Psoas muscle (tissue), 8 donors: ENCODE data around the gene GARS1. TPM values are rescaled to one million over a fixed set of nuclear protein-coding genes. Genes with fewer than 3 reads are reported as not detected.
"Not testable (repeated sequence)": the region's sequence is repeated elsewhere in the genome, so short reads cannot be mapped to it uniquely, and the experiment has no call there.

ENCODE experiments used
- ATAC-seq, 4 donors: fragments of 200-7000 bp; cut with Tn5 transposase; one replicate each; pipeline ENCODE4 v1.9.1; 2020; ENCODE audit warnings: moderate library complexity in 3 of 4, mild to moderate bottlenecking in 2 of 4
- DNase-seq, 2 donors: peaks; one replicate each; pipeline ENCODE4 v3.0.0-alpha.2; 2020
- H3K27ac ChIP-seq: fragments of 200-600 bp; one replicate; pipeline ENCODE4 v1.8.0; 2022
- H3K27me3 ChIP-seq, 3 donors: fragments of 200-600 bp in 1 of 3; one replicate each; pipeline versions ENCODE4 v1.6.1 to v1.8.0; 2013 to 2022; ENCODE audit warnings: low read length in 2 of 3, mild to moderate bottlenecking in 2 of 3, moderate library complexity in 1 of 3; ENCODE audit not compliant: insufficient read depth in 3 of 3
- H3K36me3 ChIP-seq, 2 donors: fragments of 200-600 bp in 1 of 2; one replicate each; pipeline versions ENCODE4 v1.6.1 to v1.8.0; 2013 to 2022; ENCODE audit warnings: low read depth in 1 of 2, mild to moderate bottlenecking in 1 of 2, moderate library complexity in 1 of 2; ENCODE audit not compliant: insufficient read depth in 1 of 2
- H3K4me1 ChIP-seq: fragments of 200-600 bp; one replicate; pipeline ENCODE4 v1.8.0; 2022
- H3K4me3 ChIP-seq: fragments of 200-600 bp; one replicate; pipeline ENCODE4 v1.8.0; 2022; ENCODE audit warnings: mild to moderate bottlenecking
- H3K9me3 ChIP-seq: fragments of 200-600 bp; one replicate; pipeline ENCODE4 v1.8.0; 2022
- WGBS, 3 donors: extraction: QIAGEN DNeasy Blood & Tissue Kit; methylation state at CpG; one replicate each; pipeline versions ENCODE4 v1.1.6 to v1.1.7; 2013; 5-methylcytosine and 5-hydroxymethylcytosine counted together
- intact Hi-C, 2 donors: fragments of 100-400 bp; cut with DNase I; formaldehyde crosslinking; loops; one replicate each; pipeline versions ENCODE4 v1.11.0 to v1.14.2; 2022
- polyA plus RNA-seq, 3 donors: library from polyadenylated mRNA; stranded (reverse); fragments of 200-250 nt; gene quantifications; one replicate each; pipeline ENCODE4 v1.2.3, GENCODE V29; 2013
- total RNA-seq, 4 donors: library from RNA; stranded (reverse); fragmentation: NEBNext Ultra II Directional in 2 of 4; extraction: Animal tissue kit (Norgen Biotek cat#: 25700) in 2 of 4; gene quantifications; one replicate each; pipeline versions ENCODE4 v1.2.1 to v1.2.4, GENCODE V29; 2021 to 2023
- TF ChIP-seq, protein P1 (sequence below): fragments of 200-600 bp; IDR thresholded peaks from one replicate; pipeline ENCODE4 v1.8.0; 2022; ENCODE audit warnings: antibody characterized with exemption
- donor health status: healthy with polysubstance abuse.
- donor health status: DM: no; HTN: no; CAD: no; lungs with moderate emphysema.
- donor health status: Bipolar disorder and iron deficiency.
- donor health status: healthy.
- donor health status: DM: yes; HTN: yes; CAD: no.
- donor health status: DM: no; HTN: no; CAD: no.
- donor health status: DM: no; HTN: no; CAD: no.
- donor health status: DM: yes; HTN: yes; CAD: no.

Gene GARS1
- total and polyA plus RNA-seq, 7 donors, result 44.5 to 146 (median 65.5) TPM

DNA sequence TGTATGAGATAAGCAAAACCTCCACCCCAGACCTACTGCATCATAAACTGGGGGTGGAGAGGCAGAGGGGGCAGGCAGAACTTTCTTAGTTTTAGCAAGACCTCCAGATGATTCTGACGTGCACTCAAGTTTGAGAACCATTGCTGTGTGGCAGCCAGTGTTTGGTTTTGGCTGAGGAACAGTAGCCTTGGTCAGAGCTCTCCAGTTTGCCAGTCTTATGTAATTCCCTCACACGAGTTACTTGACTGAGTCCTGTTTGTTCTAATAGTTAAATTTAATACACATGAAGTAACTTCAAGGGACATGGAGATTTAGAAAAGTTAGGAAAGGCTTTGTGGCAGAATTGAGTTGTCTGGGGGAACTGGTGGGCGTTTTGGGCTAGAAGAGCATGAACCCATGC is 38.5 kb downstream of the GARS1 start:
- Histone ChIP-seq H3K4me1 (no peaks in the 10 kb centered on the region), H3K36me3 (peaks cover 22 to 78% of the 10 kb centered on the region in 2 donors), H3K4me3 (no peak overlapping the region), H3K27me3 (no peaks in the 10 kb centered on the region), H3K27ac (no peak overlapping the region), H3K9me3 (no peaks in the 10 kb centered on the region)
- intact Hi-C loops, result no loop called here
- no peak for DNase-seq
- 60 to 86% (median 72%) methylated on average over 3 of the region's 3 CpGs for WGBS, 3 donors
- TF ChIP-seq, protein P1, sequence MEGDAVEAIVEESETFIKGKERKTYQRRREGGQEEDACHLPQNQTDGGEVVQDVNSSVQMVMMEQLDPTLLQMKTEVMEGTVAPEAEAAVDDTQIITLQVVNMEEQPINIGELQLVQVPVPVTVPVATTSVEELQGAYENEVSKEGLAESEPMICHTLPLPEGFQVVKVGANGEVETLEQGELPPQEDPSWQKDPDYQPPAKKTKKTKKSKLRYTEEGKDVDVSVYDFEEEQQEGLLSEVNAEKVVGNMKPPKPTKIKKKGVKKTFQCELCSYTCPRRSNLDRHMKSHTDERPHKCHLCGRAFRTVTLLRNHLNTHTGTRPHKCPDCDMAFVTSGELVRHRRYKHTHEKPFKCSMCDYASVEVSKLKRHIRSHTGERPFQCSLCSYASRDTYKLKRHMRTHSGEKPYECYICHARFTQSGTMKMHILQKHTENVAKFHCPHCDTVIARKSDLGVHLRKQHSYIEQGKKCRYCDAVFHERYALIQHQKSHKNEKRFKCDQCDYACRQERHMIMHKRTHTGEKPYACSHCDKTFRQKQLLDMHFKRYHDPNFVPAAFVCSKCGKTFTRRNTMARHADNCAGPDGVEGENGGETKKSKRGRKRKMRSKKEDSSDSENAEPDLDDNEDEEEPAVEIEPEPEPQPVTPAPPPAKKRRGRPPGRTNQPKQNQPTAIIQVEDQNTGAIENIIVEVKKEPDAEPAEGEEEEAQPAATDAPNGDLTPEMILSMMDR, result no peak
- no peak for ATAC-seq

DNA sequence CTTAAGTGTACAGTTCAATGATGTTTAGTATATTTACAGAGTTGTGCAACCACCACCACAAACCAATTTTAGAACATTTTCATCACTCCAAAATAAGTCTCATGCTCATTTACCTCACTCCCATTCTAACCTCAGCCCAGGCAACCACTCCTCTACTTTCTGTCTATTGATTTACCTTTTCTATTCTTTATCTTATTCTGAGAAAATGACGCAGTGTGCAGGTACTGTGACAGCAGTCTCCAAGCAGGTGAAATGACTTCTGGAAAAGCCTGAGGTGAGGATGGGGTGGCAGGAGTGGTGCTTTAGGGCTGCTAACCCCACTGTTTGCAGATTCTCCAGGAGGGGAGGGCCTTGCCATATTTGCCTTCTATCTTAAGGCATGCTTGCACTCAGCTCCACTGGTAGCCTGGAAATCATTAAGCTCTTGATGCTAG is 39.5 kb downstream of the GARS1 start:
- intact Hi-C loops, result no loop called here
- ATAC-seq, result no peak
- Histone ChIP-seq H3K4me1 (no peaks in the 10 kb centered on the region), H3K27me3 (no peaks in the 10 kb centered on the region), H3K36me3 (peaks cover 19 to 68% of the 10 kb centered on the region in 2 donors), H3K9me3 (no peaks in the 10 kb centered on the region), H3K27ac (no peak overlapping the region), H3K4me3 (no peak overlapping the region)
- TF ChIP-seq, protein P1, result no peak
- DNase-seq, result no peak
- WGBS, 3 donors, result 92 to 97% (median 96%) methylated on average over 1 of the region's 1 CpG

DNA sequence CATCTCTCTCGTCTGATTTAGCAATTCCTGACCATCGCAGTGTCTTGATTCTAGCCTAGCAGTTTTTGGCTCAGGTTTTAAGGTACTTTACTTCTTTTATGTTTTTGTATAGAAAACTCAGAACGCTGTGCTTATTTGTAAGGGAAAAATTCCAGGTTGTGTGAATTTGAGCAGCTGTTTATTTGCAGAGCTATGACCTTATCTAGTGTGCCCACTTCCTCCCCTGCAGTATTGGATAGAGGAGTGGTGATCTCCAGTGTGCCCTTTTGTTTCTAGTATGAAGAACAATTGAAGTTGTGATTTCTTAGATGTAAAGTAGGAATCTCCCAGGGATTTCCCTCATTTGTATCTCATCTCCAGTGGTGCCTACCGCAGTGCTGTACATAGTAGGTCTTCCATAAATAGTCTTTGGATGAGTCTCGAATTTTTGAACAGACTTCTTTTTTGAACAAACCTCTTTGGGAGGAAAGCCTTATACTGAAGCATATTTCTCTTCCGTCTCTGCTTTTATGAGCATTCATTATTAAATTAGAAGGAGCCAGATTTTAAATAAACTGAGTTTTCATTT is 40.0 kb downstream of the GARS1 start:
- DNase-seq, result no peak
- 77 to 92% (median 91%) methylated on average over 6 of the region's 6 CpGs for WGBS, 3 donors
- ATAC-seq, result no peak

DNA sequence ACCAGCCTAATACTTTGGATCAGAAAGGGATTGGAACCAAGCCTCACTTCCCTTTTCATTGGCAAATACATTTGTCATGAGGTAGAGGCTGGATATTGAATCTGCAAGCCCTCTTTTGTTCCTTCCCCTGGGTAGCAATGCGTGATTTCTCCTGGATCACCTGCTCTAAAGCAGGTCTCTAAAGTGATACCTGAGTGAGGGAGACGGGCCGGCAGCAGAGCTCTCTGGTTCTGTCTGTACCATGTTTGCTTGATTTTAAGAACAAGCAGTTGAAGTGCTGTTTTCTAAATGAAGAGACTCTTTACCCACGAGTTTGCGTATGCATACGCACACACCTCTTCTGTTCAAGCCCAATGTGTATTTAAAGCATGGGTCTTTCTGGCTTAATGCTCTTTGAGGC is 41.1 kb downstream of the GARS1 start:
- WGBS, 3 donors, result 92 to 95% (median 94%) methylated on average over 6 of the region's 6 CpGs
- Histone ChIP-seq H3K36me3 (peaks cover 17 to 52% of the 10 kb centered on the region in 2 donors), H3K4me1 (no peaks in the 10 kb centered on the region), H3K4me3 (no peak overlapping the region), H3K27me3 (no peaks in the 10 kb centered on the region), H3K9me3 (no peaks in the 10 kb centered on the region), H3K27ac (no peak overlapping the region)
- intact Hi-C loops, result no loop called here
- TF ChIP-seq, protein P1, result no peak
- DNase-seq, result no peak
- ATAC-seq, result no peak

More for the DNA sequence above, 40.0 kb downstream of the GARS1 start:
- no peaks in the 10 kb centered on the region for H3K4me1 ChIP-seq
- TF ChIP-seq, protein P1, result no peak
- H3K9me3 ChIP-seq, result no peaks in the 10 kb centered on the region
- intact Hi-C loops, result no loop called here
- no peaks in the 10 kb centered on the region for H3K27me3 ChIP-seq
- H3K4me3 ChIP-seq, result no peak overlapping the region
- H3K36me3 ChIP-seq, result peaks cover 17 to 63% of the 10 kb centered on the region in 2 donors
- H3K27ac ChIP-seq, result no peak overlapping the region

DNA sequence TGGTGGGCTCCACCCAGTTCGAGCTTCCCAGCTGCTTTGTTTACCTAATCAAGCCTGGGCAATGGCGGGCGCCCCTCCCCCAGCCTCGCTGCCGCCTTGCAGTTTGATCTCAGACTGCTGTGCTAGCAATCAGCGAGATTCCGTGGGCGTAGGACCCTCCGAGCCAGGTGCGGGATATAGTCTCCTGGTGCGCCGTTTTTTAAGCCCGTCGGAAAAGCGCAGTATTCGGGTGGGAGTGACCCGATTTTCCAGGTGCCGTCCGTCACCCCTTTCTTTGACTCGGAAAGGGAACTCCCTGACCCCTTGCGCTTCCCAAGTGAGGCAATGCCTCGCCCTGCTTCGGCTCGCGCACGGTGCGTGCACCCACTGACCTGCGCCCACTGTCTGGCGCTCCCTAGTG is 47.6 kb downstream of the GARS1 start:
- DNase-seq, H3K9me3 ChIP-seq, H3K4me3 ChIP-seq, intact Hi-C loops, H3K27me3 ChIP-seq, ATAC-seq, H3K4me1 ChIP-seq, H3K27ac ChIP-seq: not testable (repeated sequence)
- 70 to 83% (median 80%) methylated on average over 11 to 15 of the region's 29 CpGs for WGBS, 3 donors
- H3K36me3 ChIP-seq, result peaks cover 0 to 35% of the 10 kb centered on the region in 2 donors
